ENCODE results near the gene RCAN2.

Gene RCAN2

GRCh38 chr6:46510651-46511050 is 19.4 kb upstream of the RCAN2 start:
- TF ChIP-seq SPI1 (IDR thresholded peaks at IDR 0.05; ENCODE audit: borderline replicate concordance, low read depth) (no peak), CTCF (IDR thresholded peaks at IDR 0.05; ENCODE audit: insufficient read depth, low read length) (no peak), GABPA (IDR thresholded peaks at IDR 0.05; ENCODE audit: low read depth) (no peak), POLR2AphosphoS5 (IDR thresholded peaks at IDR 0.05; ENCODE audit: low read depth) (no peak), REST (IDR thresholded peaks at IDR 0.05; ENCODE audit: insufficient replicate concordance, low read depth) (no peak)
- Histone ChIP-seq H3K27ac (replicated peaks) (no peak overlapping the region), H3K27me3 (ENCODE audit: insufficient read depth, poor library complexity, severe bottlenecking) (no peaks in the 10 kb centered on the region), H3K4me3 (replicated peaks; ENCODE audit: insufficient read depth, low read length) (no peak overlapping the region)
- DNase-seq (ENCODE audit: low read depth in 1 of 2, low spot score in 1 of 2) = no peak

- no peak for TF ChIP-seq CTCF (IDR thresholded peaks at IDR 0.05; ENCODE audit: insufficient read depth, low read length)
- no peak for TF ChIP-seq REST (IDR thresholded peaks at IDR 0.05; ENCODE audit: insufficient replicate concordance, low read depth)
- no peak for TF ChIP-seq SPI1 (IDR thresholded peaks at IDR 0.05; ENCODE audit: borderline replicate concordance, low read depth)
- no peak for TF ChIP-seq POLR2AphosphoS5 (IDR thresholded peaks at IDR 0.05; ENCODE audit: low read depth)
- H3K27ac ChIP-seq (replicated peaks) = no peak overlapping the region
- no peak overlapping the region for H3K4me3 ChIP-seq (replicated peaks; ENCODE audit: insufficient read depth, low read length)
- no peaks in the 10 kb centered on the region for H3K27me3 ChIP-seq (ENCODE audit: insufficient read depth, poor library complexity, severe bottlenecking)
- DNase-seq (ENCODE audit: low read depth in 1 of 2, low spot score in 1 of 2) = no peak
These were observed 18.8 kb upstream of the RCAN2 start for GRCh38 chr6:46509981-46510510.

- H3K4me3 ChIP-seq (replicated peaks; ENCODE audit: insufficient read depth, low read length) = no peak overlapping the region
- no peaks in the 10 kb centered on the region for H3K27me3 ChIP-seq (ENCODE audit: insufficient read depth, poor library complexity, severe bottlenecking)
- TF ChIP-seq SPI1 (IDR thresholded peaks at IDR 0.05; ENCODE audit: borderline replicate concordance, low read depth) (no peak), REST (IDR thresholded peaks at IDR 0.05; ENCODE audit: insufficient replicate concordance, low read depth) (no peak), GABPA (IDR thresholded peaks at IDR 0.05; ENCODE audit: low read depth) (no peak), POLR2AphosphoS5 (IDR thresholded peaks at IDR 0.05; ENCODE audit: low read depth) (no peak), CTCF (IDR thresholded peaks at IDR 0.05; ENCODE audit: insufficient read depth, low read length) (no peak)
- no peak for DNase-seq (ENCODE audit: low read depth in 1 of 2, low spot score in 1 of 2)
- no peak overlapping the region for H3K27ac ChIP-seq (replicated peaks)
These were observed 17.8 kb upstream of the RCAN2 start for GRCh38 chr6:46509063-46509462.

Data from HL-60 (cell line).